ENCODE measurements around the gene COMMD9. TPM values are rescaled to one million over a fixed set of nuclear protein-coding genes. Genes with fewer than 3 reads are reported as not detected.

Gene COMMD9
- total and polyA plus RNA-seq, 2 donors from 2014 or later = 64.7 to 182 TPM

DNA sequence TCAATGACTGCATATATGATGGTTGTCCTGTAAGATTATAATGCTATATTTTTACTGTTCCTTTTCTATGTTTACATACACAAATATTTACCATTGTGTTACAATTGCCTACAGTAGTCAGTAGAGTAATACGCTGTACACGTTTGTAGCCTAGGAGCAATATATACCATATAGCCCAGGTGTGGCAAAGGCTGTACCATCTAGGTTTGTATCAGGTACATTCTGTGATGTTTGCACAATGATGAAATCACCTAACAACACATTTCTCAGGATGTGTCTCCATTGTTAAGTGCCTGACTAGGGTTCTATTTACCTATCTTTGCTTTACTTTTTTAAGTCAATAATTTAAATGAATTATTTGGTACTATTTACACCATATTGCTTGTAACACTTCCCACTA lies 28.8 kb upstream of the COMMD9 start:
- DNase-seq (no peak), FAIRE-seq (no peak)
- Histone ChIP-seq H3K4me3 (ENCODE audit: low read length in 3 of 3) (no peak overlapping the region), H3K9me3 (ENCODE audit: control insufficient read depth in 2 of 3, insufficient read depth in 1 of 3, low read length in 3 of 3) (no peaks in the 10 kb centered on the region), H3K27me3 (ENCODE audit: control insufficient read depth, insufficient read depth, low read length) (no peaks in the 10 kb centered on the region), H3K27ac (ENCODE audit: low read depth in 2 of 2, low read length in 2 of 2) (no peak overlapping the region), H3K4me1 (ENCODE audit: control insufficient read depth in 2 of 3, insufficient read depth in 2 of 3, low read depth in 1 of 3, low read length in 3 of 3) (peaks cover 0 to 10% (median 0%) of the 10 kb centered on the region in 3 donors), H3K9ac (ENCODE audit: low read length in 3 of 3) (no peak overlapping the region), H3K36me3 (ENCODE audit: control insufficient read depth in 2 of 3, insufficient read depth in 3 of 3, low read length in 3 of 3) (no peaks in the 10 kb centered on the region)
- TF ChIP-seq, protein P1, sequence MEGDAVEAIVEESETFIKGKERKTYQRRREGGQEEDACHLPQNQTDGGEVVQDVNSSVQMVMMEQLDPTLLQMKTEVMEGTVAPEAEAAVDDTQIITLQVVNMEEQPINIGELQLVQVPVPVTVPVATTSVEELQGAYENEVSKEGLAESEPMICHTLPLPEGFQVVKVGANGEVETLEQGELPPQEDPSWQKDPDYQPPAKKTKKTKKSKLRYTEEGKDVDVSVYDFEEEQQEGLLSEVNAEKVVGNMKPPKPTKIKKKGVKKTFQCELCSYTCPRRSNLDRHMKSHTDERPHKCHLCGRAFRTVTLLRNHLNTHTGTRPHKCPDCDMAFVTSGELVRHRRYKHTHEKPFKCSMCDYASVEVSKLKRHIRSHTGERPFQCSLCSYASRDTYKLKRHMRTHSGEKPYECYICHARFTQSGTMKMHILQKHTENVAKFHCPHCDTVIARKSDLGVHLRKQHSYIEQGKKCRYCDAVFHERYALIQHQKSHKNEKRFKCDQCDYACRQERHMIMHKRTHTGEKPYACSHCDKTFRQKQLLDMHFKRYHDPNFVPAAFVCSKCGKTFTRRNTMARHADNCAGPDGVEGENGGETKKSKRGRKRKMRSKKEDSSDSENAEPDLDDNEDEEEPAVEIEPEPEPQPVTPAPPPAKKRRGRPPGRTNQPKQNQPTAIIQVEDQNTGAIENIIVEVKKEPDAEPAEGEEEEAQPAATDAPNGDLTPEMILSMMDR (IDR thresholded peaks at IDR 0.05; ENCODE audit: borderline replicate concordance, extremely low read depth, insufficient read depth) = no peak
- intact Hi-C loops (cut with DNase I) = no loop called here

DNA sequence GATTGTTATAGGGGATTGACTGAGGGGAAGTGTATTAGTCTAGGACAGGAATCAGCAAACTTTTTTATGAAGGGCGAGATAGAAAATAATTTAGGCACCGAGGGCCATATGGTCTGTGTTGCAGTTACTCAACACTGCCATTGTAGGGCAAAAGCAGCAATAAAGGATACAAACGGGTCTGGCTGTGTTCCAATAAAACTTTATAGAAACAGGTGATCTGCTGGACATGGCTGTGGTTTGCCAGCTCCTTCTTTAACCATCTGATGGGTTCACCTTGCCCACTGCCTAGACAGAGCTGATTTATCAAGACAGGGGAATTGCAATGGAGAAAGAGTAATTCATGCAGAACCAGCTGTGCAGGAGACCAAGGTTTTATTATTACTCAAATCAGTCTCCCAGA lies 26.8 kb upstream of the COMMD9 start:
- intact Hi-C loops (cut with DNase I) = no loop called here
- TF ChIP-seq, protein P1 (IDR thresholded peaks at IDR 0.05; ENCODE audit: borderline replicate concordance, extremely low read depth, insufficient read depth) = no peak
- Histone ChIP-seq H3K36me3 (ENCODE audit: control insufficient read depth in 2 of 3, insufficient read depth in 3 of 3, low read length in 3 of 3) (no peaks in the 10 kb centered on the region), H3K27ac (ENCODE audit: low read depth in 2 of 2, low read length in 2 of 2) (no peak overlapping the region), H3K9me3 (ENCODE audit: control insufficient read depth in 2 of 3, insufficient read depth in 1 of 3, low read length in 3 of 3) (no peaks in the 10 kb centered on the region), H3K4me1 (ENCODE audit: control insufficient read depth in 2 of 3, insufficient read depth in 2 of 3, low read depth in 1 of 3, low read length in 3 of 3) (peaks cover 0 to 10% (median 0%) of the 10 kb centered on the region in 3 donors), H3K9ac (ENCODE audit: low read length in 3 of 3) (no peak overlapping the region), H3K27me3 (ENCODE audit: control insufficient read depth, insufficient read depth, low read length) (no peaks in the 10 kb centered on the region), H3K4me3 (ENCODE audit: low read length in 3 of 3) (no peak overlapping the region)
- no peak for DNase-seq
- no peak for FAIRE-seq

DNA sequence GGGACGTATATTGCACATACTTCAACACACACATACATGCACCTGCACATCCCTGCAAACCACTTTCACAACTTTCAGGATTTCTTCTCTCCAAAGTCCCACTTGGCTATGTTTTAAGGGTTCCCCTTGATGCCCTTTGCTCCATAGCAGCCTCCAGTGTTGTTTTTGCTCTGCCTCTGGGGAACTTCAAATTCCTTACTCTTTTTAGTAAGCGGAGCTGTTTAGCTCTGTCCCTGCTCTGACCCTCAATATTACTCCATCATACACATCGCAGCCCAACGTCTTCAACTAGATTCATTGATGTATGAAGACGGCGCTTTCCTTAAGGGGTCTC lies 25.2 kb upstream of the COMMD9 start:
- TF ChIP-seq, protein P1 (IDR thresholded peaks at IDR 0.05; ENCODE audit: borderline replicate concordance, extremely low read depth, insufficient read depth) = no peak
- H3K36me3 ChIP-seq (ENCODE audit: control insufficient read depth in 2 of 3, insufficient read depth in 3 of 3, low read length in 3 of 3) = no peaks in the 10 kb centered on the region

DNA sequence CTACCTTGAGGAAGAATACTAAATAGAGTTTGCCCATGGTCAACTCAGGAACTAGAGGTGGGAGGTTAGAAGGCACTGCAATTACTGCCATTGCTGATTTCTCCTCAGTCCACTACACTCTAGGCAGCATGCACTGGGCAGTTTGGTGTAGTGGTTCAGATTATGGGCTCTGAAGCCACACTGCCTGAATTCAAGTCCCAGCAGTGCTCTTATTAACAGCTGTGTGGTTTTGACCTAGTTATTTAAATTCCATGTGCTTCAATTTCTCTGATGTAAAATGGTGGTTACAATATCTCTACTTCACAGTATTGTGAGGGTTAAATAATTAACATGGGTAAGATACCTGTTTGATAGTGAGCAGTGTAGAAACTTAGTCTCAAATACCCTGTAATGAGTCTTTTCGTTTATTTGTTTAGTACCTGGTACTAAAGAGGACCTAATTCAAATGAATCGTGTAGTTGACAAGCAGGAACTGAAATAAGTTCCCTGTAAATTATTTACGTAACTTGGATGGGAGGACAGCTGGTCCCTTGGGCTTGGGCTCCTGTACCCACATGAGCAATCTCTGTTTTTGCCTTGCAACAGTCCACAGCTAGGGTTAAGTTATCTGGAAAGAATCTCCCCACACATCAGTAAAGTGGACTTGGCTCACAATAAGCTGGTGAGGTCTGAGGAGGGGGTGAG lies 24.7 kb upstream of the COMMD9 start:
- Histone ChIP-seq H3K27ac (ENCODE audit: low read depth in 2 of 2, low read length in 2 of 2) (no peak overlapping the region), H3K27me3 (ENCODE audit: control insufficient read depth, insufficient read depth, low read length) (no peaks in the 10 kb centered on the region), H3K4me1 (ENCODE audit: control insufficient read depth in 2 of 3, insufficient read depth in 2 of 3, low read depth in 1 of 3, low read length in 3 of 3) (peaks cover 0 to 10% (median 0%) of the 10 kb centered on the region in 3 donors), H3K9ac (ENCODE audit: low read length in 3 of 3) (no peak overlapping the region), H3K9me3 (ENCODE audit: control insufficient read depth in 2 of 3, insufficient read depth in 1 of 3, low read length in 3 of 3) (no peaks in the 10 kb centered on the region), H3K36me3 (ENCODE audit: control insufficient read depth in 2 of 3, insufficient read depth in 3 of 3, low read length in 3 of 3) (no peaks in the 10 kb centered on the region), H3K4me3 (ENCODE audit: low read length in 3 of 3) (no peak overlapping the region)
- intact Hi-C loops (cut with DNase I) = no loop called here
- FAIRE-seq (no peak), DNase-seq (no peak)
- TF ChIP-seq, protein P1 (IDR thresholded peaks at IDR 0.05; ENCODE audit: borderline replicate concordance, extremely low read depth, insufficient read depth) = no peak

More for the DNA sequence above, 25.2 kb upstream of the COMMD9 start:
- Histone ChIP-seq H3K27ac (ENCODE audit: low read depth in 2 of 2, low read length in 2 of 2) (no peak overlapping the region), H3K4me1 (ENCODE audit: control insufficient read depth in 2 of 3, insufficient read depth in 2 of 3, low read depth in 1 of 3, low read length in 3 of 3) (peaks cover 0 to 10% (median 0%) of the 10 kb centered on the region in 3 donors), H3K4me3 (ENCODE audit: low read length in 3 of 3) (no peak overlapping the region), H3K9ac (ENCODE audit: low read length in 3 of 3) (no peak overlapping the region), H3K27me3 (ENCODE audit: control insufficient read depth, insufficient read depth, low read length) (no peaks in the 10 kb centered on the region), H3K9me3 (ENCODE audit: control insufficient read depth in 2 of 3, insufficient read depth in 1 of 3, low read length in 3 of 3) (no peaks in the 10 kb centered on the region)
- FAIRE-seq = no peak
- intact Hi-C loops (cut with DNase I) = no loop called here
- DNase-seq = no peak
